GM15510 (cell line): Measurements from ENCODE around the gene WWOX.

Experiments used
- POLR2A ChIP-seq: IDR thresholded peaks from 3 replicates; pipeline ENCODE4 v1.6.1; 2011; ENCODE audit warnings: borderline replicate concordance; ENCODE audit not compliant: insufficient read length; ENCODE audit errors: extremely low read depth

The WWOX gene

GRCh38 chr16:78783570-78784079 lies 684.2 kb downstream of the WWOX start:
- TF ChIP-seq POLR2A: no peak

GRCh38 chr16:78784771-78785170 lies 685.3 kb downstream of the WWOX start:
- TF ChIP-seq POLR2A: no peak

DNA sequence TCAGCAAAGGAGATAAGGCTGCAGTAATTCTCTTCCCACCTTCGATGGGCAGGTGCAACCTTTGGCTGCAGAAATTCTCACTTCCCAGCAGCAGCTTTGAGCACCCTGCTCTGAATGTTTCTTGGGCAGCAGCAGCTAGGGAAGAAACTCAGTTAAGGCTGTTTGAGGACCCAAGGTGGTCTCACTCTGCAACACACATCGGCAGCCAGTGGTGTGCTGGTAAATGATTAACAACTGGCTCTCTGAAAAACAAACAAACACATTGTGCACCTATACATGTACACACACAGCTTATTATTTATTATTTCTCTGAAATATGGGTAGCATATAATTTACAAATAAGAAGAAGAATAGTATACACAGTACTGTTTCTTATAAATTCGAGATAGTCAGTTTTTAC lies 685.8 kb downstream of the WWOX start:
- no peak for TF ChIP-seq POLR2A

DNA sequence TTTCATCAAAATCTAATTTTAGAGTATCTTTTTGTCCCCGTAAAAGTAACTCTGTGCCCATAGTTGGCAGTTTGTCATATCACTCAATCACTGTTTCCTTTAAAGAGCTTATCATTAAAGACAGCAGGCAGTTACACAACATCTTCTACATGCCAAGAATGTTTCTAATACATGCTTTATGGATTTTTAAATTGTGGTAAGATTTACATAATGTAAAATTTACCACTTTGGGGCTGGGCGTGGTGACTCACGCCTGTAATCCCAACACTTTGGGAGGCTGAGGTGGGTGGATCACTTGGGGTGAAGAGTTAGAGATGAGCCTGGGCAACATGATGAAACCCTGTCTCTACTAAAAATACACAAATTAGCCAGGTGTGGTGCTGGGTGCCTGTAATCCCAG lies 687.2 kb downstream of the WWOX start:
- TF ChIP-seq POLR2A: no peak

DNA sequence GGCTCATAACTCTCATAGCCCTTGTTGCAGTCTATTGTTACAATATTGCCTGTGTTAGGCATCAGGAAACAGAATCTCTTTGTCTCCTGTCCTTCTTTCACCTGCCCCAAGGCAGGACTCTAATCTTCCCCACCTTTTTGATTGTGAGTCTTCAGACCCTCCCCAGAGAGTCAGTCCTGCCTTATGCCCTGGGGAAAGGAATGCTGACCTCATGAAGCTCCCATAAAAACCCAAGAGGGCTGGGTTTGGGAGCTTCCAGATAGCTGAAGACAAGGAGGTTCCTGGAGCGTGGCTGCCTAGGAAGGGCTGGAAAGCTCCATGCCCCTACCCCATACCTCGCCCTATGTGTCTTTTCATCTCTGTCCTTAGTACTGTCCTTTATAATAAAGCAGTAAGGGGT lies 688.8 kb downstream of the WWOX start:
- TF ChIP-seq POLR2A: no peak

GRCh38 chr16:78788696-78789095 lies 689.2 kb downstream of the WWOX start:
- TF ChIP-seq POLR2A: no peak

GRCh38 chr16:78789561-78789960 lies 690.1 kb downstream of the WWOX start:
- no peak for TF ChIP-seq POLR2A

DNA sequence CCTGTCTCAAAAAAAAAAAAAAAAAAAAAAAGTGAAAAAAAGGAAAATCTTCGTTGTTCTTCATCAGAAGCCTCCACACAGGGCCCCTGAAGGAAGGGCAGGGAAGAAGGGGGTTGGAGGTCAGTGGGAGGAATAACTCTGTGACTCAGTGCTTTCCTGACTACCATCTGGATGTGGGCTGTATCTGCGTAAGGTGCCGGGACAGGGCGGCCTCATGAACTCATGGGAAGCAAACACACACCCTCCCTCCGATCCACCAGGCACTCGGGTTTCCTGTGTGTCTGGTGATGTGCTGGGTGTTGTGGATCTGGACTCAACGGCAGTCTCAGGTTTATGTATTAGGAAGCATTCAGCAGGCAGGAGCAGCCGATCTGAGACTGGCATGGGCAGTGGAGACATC lies 691.6 kb downstream of the WWOX start:
- no peak for TF ChIP-seq POLR2A

DNA sequence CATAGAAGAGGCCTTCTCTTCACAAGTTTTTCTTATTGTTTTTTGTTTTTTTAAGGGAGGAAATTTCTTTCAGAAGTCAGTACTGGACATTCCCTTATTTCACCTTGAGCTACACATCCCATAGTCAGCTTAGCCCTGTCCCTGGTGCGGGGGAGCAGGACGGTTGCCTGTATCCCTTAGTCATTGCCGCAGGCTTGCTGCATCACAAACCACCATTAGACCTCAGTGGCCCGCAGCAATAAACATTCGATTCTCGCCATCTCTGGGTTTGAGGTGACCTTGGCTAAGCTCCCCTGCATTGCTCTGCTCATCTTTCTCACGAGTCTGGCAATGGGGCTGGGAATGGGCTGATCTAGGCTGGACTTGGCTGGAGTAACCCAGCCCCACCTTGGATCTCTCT lies 692.5 kb downstream of the WWOX start:
- TF ChIP-seq POLR2A: no peak

- no peak for TF ChIP-seq POLR2A
Observed at GRCh38 chr16:78792952-78793351, 693.5 kb downstream of the WWOX start.

DNA sequence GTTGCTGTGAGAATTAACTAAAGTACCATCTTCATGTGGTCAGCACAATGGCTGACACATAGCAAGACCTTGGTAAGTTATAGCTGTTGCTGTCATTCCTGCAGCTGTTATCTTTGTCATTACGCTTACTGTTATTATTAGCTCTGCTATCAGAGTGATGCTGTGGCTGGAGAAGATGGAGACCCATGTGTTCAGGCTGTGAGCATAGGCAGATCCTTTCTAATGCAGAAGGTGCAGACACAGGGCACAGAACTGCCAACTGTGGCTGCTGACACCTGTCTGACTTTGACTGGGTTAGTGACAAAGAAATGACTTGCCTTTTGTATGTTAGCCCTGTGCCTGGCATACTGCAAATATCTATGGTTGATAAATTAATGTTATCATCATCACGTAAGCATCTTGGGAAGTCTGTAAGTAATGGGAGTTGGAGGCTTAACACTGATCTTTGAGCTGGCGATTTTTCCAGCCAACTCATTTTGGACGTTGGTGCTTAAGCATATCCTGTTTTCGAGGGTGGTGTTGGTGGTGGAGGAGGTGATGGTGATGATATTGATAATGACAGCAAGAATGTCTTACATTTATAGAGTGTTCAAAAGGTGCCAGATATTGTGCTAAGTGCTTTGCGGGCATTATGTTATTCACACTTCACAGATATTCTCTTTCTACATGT lies 695.3 kb downstream of the WWOX start:
- no peak for TF ChIP-seq POLR2A

GRCh38 chr16:78795433-78795832 lies 696.0 kb downstream of the WWOX start:
- TF ChIP-seq POLR2A: no peak

- no peak for TF ChIP-seq POLR2A
Observed at GRCh38 chr16:78796221-78796866, 696.9 kb downstream of the WWOX start.

GRCh38 chr16:78799429-78799828 lies 700.0 kb downstream of the WWOX start:
- TF ChIP-seq POLR2A: no peak

GRCh38 chr16:78800523-78800922 lies 701.1 kb downstream of the WWOX start:
- TF ChIP-seq POLR2A: no peak

GRCh38 chr16:78804058-78804735 lies 704.7 kb downstream of the WWOX start:
- TF ChIP-seq POLR2A: no peak
